Embryonic facial prominence (tissue), 1 donor: ENCODE measurements around the gene HSPBP1.

Source experiments
- DNase-seq: peaks from one replicate; pipeline ENCODE4 v3.0.0-alpha.2; 2016; ENCODE audit errors: extremely low spot score

Gene HSPBP1

GRCh38 chr19:55275851-55276719, 3.8 kb downstream of the HSPBP1 start:
- DNase-seq = no peak

- no peak for DNase-seq
Observed at GRCh38 chr19:55273978-55274707, 5.8 kb downstream of the HSPBP1 start.

- DNase-seq = no peak
Observed at GRCh38 chr19:55272142-55272541, 7.8 kb downstream of the HSPBP1 start.

- DNase-seq = no peak
Observed at GRCh38 chr19:55270172-55270942, 9.6 kb downstream of the HSPBP1 start.

- no peak for DNase-seq
Observed at GRCh38 chr19:55269299-55269698, 10.6 kb downstream of the HSPBP1 start.

- no peak for DNase-seq
Observed at GRCh38 chr19:55266840-55267239, 13.1 kb downstream of the HSPBP1 start.

- DNase-seq = no peak
Observed at GRCh38 chr19:55266404-55266803, 13.5 kb downstream of the HSPBP1 start.

- DNase-seq = no peak
Observed at GRCh38 chr19:55265723-55266386, 14.1 kb downstream of the HSPBP1 start.

DNA sequence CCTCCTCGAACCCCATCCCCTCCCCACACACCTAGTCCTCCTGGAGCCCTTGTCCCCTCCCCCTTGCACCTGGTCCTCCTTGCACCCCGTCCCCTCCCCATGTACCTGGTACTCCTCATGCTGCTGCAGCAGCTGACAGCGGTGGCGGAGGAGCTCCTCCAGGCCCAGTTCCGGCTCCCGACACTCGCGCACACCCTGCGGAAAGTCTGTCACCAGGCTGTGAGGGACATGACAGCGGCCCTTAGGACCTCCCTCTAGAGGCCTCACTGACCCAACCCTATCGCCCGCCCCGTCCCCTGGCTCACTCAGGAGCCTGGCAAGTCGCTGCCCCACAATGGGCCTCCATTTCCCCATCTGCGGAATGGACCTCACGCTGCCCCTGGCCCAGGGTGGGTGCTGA, 14.7 kb downstream of the HSPBP1 start:
- no peak for DNase-seq

GRCh38 chr19:55264531-55264930, 15.4 kb downstream of the HSPBP1 start:
- no peak for DNase-seq

DNA sequence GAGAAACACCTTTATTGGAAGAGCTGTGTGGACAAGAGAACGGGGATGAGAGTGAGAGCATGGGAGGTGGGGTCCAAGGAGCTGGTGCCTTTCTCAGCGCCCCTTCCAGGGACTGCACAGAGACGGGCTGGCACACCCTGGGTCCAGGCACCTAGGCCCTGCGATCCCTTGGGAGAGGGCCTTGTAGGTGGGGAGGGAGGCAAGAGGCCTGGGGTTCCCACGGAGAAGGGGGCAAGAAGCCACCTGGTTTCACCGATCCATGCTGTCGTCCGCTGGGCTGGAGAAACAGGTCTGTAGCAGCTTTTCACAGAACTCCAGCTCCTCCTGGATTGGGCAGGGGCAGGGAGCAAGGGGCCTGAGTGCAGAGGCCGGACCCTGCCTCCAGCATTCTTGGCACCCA, 17.6 kb downstream of the HSPBP1 start:
- DNase-seq = no peak

- no peak for DNase-seq
Observed at GRCh38 chr19:55261671-55262126, 18.2 kb downstream of the HSPBP1 start.

GRCh38 chr19:55259540-55260210, 20.2 kb downstream of the HSPBP1 start:
- DNase-seq = no peak

DNA sequence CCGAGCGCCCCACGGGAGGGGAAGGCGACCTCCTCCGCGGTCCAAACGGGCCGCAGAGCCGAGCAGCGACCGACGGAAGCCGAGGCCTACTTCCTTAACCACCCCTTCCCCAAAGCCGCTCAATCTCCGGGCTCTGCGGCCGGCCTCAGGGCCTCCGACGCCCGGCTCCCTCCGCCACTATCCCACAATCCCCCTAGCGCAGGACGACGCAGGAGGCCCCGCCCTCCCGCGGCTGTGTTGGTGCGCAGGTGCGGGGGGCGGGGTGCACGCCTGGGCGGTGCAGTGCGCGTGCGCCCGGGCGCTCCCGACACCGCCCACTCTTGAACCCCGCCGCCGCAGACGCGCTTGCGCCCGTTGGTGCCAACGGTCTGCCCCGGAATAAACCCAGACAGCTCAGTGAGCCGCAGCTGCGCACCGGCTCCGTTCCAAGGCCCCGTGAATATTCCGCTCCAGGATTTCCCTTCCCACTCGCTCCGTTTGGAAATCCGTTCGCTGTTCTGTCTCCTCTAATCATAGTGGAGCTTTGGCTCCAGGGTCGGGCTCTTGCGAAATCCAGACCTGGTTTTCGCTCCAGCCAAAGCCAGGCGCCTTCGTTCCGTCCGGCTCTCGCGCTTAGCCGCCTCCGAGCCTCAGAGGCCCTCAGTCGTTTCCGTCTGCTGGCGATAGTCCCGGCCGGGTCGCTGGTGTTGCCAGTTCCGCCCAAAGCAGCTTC, 20.9 kb downstream of the HSPBP1 start, which contains the start of gene PPP6R1:
Gene PPP6R1 (minus strand): TSS at position 190 of the 712 bp plus-strand sequence. CDS start 11,914 bp downstream, outside the sequence.
- peak; percentile 99 for DNase-seq

DNA sequence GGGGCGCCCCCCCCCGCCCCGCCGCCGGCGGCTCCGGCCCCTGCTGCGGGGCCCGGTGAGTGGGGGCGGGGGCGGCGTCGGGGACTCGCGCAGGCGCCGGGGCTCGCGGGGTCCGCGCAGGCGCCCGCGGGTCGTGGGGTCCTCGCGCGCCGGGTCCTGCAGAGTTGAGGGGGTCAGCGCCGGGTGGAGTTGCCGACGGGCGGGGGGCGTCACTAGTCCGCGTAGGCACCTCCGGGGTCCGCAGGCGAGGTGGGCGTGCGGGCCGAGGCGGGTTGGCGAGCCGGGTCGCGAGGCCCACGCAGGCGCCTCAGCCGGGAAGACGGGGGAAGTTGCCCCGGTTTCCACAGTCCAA, 21.5 kb downstream of the HSPBP1 start:
- no peak for DNase-seq

GRCh38 chr19:55257461-55258420, 22.2 kb downstream of the HSPBP1 start:
- no peak for DNase-seq

DNA sequence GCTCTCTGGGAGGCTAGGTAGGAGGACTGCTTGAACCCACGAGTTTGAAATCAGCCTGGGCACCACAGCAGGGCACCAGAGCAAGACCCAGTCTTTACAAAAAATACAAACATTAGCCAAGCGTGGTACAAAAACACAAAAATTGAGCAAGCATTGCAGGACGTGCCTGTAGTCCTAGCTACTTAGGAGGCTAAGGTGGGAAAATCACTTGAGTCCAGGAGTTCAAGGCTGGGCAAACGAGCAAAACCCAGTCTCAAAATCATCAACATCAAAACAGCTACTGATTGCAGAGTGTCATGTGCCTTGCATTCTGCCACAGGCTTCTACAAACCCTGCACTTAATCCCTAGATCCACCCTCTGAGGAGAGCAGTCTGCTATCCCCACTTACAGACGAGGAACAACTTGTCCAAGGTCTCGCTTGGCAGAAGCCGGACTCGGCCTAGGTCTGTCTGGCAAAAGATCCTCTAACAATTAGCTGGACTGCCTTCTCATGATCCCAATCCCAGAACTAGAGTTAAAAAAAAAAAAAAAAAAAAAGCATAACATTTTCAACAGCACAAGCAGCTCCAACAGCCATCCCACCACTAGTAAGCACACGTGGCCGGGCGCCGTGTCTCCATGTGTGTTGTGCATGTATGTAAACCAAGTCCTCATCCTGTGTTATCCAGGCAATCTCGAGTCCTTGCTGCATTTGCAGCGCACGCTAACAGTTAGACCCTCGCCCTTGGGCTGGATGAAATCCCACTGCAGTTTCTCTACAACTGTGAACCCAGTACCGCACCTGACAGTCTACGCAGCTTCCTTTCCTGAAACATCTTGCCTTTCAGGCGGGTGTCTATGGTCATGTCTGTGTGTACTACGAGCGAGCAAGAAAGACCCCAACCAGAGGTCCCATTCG, 23.1 kb downstream of the HSPBP1 start:
- no peak for DNase-seq
